Measurements from ENCODE around the gene RANBP9. TPM values are rescaled to one million over a fixed set of nuclear protein-coding genes. Genes with fewer than 3 reads are reported as not detected.

Gene RANBP9
- total RNA-seq, 4 donors from 2014 or later = 28.8 to 35.6 (median 32.3) TPM

- TF ChIP-seq, protein P1, sequence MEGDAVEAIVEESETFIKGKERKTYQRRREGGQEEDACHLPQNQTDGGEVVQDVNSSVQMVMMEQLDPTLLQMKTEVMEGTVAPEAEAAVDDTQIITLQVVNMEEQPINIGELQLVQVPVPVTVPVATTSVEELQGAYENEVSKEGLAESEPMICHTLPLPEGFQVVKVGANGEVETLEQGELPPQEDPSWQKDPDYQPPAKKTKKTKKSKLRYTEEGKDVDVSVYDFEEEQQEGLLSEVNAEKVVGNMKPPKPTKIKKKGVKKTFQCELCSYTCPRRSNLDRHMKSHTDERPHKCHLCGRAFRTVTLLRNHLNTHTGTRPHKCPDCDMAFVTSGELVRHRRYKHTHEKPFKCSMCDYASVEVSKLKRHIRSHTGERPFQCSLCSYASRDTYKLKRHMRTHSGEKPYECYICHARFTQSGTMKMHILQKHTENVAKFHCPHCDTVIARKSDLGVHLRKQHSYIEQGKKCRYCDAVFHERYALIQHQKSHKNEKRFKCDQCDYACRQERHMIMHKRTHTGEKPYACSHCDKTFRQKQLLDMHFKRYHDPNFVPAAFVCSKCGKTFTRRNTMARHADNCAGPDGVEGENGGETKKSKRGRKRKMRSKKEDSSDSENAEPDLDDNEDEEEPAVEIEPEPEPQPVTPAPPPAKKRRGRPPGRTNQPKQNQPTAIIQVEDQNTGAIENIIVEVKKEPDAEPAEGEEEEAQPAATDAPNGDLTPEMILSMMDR (IDR thresholded peaks at IDR 0.05) = no peak
- no peak for DNase-seq (ENCODE audit: low spot score)
- ATAC-seq (ENCODE audit: low FRiP score) = no peak
These were observed 45.2 kb downstream of the RANBP9 start for GRCh38 chr6:13666194-13667105.

DNA sequence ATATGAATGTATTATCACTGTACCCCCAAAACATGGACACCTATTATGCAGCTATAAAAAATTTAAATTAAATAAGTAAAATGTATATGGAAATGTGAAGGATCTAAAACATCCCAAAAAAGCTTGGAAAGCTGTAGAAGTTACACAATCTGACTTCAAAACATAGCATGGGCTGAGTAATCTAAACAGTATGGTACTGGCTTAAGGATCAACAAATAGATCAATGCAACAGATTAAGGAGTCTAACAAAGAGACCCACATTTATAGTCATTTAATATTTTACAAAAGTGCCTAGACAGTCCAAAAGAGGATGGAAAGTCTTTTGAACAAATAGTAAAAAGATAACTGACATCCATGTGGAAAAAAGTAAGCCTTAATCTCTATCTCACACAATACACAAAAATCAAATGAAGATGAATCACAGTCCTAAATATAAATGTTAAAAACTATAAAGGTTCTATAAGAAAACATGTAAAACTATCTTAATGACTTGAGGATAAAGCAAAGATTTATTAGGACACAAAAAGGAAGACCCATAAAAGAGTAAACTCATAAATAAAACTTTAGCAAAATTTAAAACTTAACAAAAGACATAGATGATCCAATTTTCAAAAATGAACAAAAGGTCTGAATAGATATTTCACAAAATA, 46.8 kb downstream of the RANBP9 start:
- ATAC-seq (ENCODE audit: low FRiP score) = no peak
- DNase-seq (ENCODE audit: low spot score) = no peak
- TF ChIP-seq, protein P1 (IDR thresholded peaks at IDR 0.05) = no peak

- ATAC-seq (ENCODE audit: low FRiP score) (no peak), DNase-seq (ENCODE audit: low spot score) (no peak)
- TF ChIP-seq, protein P1 (IDR thresholded peaks at IDR 0.05) = no peak
These were observed 47.6 kb downstream of the RANBP9 start for GRCh38 chr6:13663986-13664385.

GRCh38 chr6:13662651-13663334, 48.8 kb downstream of the RANBP9 start:
- ATAC-seq (ENCODE audit: low FRiP score) (no peak), DNase-seq (ENCODE audit: low spot score) (no peak)
- TF ChIP-seq, protein P1 (IDR thresholded peaks at IDR 0.05) = no peak

DNA sequence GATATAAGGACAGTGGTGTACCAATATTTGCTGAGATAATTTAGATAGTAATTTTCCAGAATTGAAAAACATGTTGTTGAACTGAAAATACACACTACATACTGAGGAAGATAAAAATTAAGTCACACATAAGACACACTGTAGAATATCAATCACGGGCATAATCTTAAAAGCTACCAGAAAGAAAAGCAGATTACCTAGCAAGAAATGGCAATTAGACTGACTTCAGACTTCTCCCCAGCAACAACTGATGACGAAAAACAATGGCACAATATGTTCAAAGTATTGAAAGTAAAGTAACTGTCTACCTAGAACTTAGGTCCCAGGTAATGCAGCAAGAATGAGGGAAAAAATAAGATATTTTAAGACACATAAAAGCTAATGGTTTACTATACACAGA, 50.0 kb downstream of the RANBP9 start:
- TF ChIP-seq, protein P1 (IDR thresholded peaks at IDR 0.05) = no peak
- ATAC-seq (ENCODE audit: low FRiP score) = no peak
- no peak for DNase-seq (ENCODE audit: low spot score)

DNA sequence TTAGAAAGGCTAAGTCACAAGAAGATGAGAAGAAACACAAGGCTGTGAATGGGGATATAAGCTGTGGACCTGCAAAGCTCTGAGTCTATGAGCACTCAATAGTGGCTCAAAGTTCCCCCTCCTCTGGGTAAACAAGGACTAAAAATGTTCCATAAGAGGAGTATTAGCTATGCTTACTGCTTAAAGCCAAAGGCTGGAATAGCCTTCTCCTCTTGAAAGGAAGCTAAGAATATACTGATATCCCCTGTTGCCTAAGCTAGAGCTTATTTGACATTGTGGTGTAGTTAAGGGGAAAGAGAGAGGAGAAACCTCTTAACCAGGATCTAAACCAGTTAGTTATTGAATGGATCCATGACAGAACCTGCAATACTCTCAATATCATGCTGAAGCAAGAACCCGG, 50.7 kb downstream of the RANBP9 start:
- TF ChIP-seq, protein P1 (IDR thresholded peaks at IDR 0.05) = no peak
- ATAC-seq (ENCODE audit: low FRiP score) (no peak), DNase-seq (ENCODE audit: low spot score) (no peak)

Data from omental fat pad (tissue), 4 donors.